GM23338 (cell line): Measurements from ENCODE around the gene FBL.

Experiments used
- CTCF ChIP-seq, 2 experiments: fragments of 200-600 bp in 1 of 2; sonication (generic) in 1 of 2; conservative IDR thresholded peaks; 2 replicates each; pipeline versions ENCODE4 v1.5.1 to v1.6.1; 2016 to 2017; ENCODE audit warnings: antibody characterized with exemption in 2 of 2, low read depth in 2 of 2, mild to moderate bottlenecking in 2 of 2, moderate library complexity in 1 of 2
- ETS1 ChIP-seq: IDR thresholded peaks from 2 replicates; pipeline ENCODE4 v1.6.1; 2016; ENCODE audit warnings: antibody characterized with exemption
- EZH2 ChIP-seq: fragments of 200-600 bp; sonication (generic); IDR thresholded peaks from one replicate; pipeline ENCODE4 v1.8.0; 2017; ENCODE audit warnings: antibody characterized with exemption, mild to moderate bottlenecking, low read depth; ENCODE audit not compliant: unreplicated experiment
- JUNB ChIP-seq: IDR thresholded peaks from one replicate; pipeline ENCODE4 v1.6.1; 2016; ENCODE audit warnings: antibody characterized with exemption; ENCODE audit not compliant: unreplicated experiment
- POLR2AphosphoS5 ChIP-seq: IDR thresholded peaks from 2 replicates; pipeline ENCODE4 v1.6.1; 2016; ENCODE audit warnings: antibody characterized with exemption, low read depth
- REST ChIP-seq: IDR thresholded peaks from one replicate; pipeline ENCODE4 v1.6.1; 2018; ENCODE audit warnings: antibody characterized with exemption; ENCODE audit not compliant: unreplicated experiment

GRCh38 chr19:39845172-39845571 lies 1.0 kb downstream of the FBL start:
- TF ChIP-seq EZH2 (no peak), POLR2AphosphoS5 (no peak), CTCF (conservative IDR thresholded peaks at IDR 0.05; ENCODE audit: low read depth in 2 of 2) (no peak), JUNB (no peak), REST (no peak), ETS1 (no peak)
